Transverse colon (tissue), 4 donors: ENCODE measurements around the gene ADAMTS4. TPM values are rescaled to one million over a fixed set of nuclear protein-coding genes. Genes with fewer than 3 reads are reported as not detected.

Source experiments
- DNase-seq: peaks from one replicate; pipeline ENCODE4 v3.0.0-alpha.2; 2019
- H3K27ac ChIP-seq, 4 donors: fragments of 200-600 bp; sonication (generic); 2 replicates each; pipeline ENCODE4 v1.5.1; 2016 to 2018; ENCODE audit warnings: inconsistent platforms in 4 of 4
- H3K27me3 ChIP-seq: fragments of 200-600 bp; sonication (generic); 2 replicates; pipeline ENCODE4 v1.5.1; 2017; ENCODE audit warnings: inconsistent platforms
- H3K36me3 ChIP-seq, 4 donors: fragments of 200-600 bp; sonication (generic); 2 replicates each; pipeline ENCODE4 v1.5.1; 2017 to 2019; ENCODE audit warnings: inconsistent platforms in 4 of 4
- H3K4me1 ChIP-seq, 4 donors: fragments of 200-600 bp; sonication (generic); 2 replicates each; pipeline ENCODE4 v1.5.1; 2017 to 2020; ENCODE audit warnings: inconsistent platforms in 4 of 4
- H3K4me3 ChIP-seq, 4 donors: fragments of 200-600 bp; sonication (generic); 1 replicate in 1 of 4; 2 replicates in 3 of 4; pipeline versions ENCODE4 v1.5.1 to v1.6.1; 2017 to 2019; ENCODE audit warnings: inconsistent platforms in 4 of 4
- H3K9me3 ChIP-seq, 2 donors: fragments of 200-600 bp; sonication (generic); 2 replicates each; pipeline ENCODE4 v1.5.1; 2017 to 2019; ENCODE audit warnings: inconsistent platforms in 2 of 2
- CTCF ChIP-seq, 5 experiments: fragments of 200-600 bp in 3 of 5; fragments of 450-650 bp in 2 of 5; sonication (generic) in 3 of 5; IDR thresholded peaks; 1 replicate in 2 of 5; 2 replicates in 3 of 5; pipeline ENCODE4 v1.5.1; 2016 to 2017; ENCODE audit warnings: antibody characterized with exemption in 5 of 5, inconsistent platforms in 3 of 5, mild to moderate bottlenecking in 2 of 5, moderate library complexity in 1 of 5
- EP300 ChIP-seq: sonication (generic); formaldehyde crosslinking; IDR thresholded peaks from one replicate; pipeline ENCODE4 v1.6.1; 2017; ENCODE audit warnings: antibody characterized with exemption, low read depth
- POLR2A ChIP-seq: fragments of 450-650 bp; IDR thresholded peaks from one replicate; pipeline ENCODE4 v1.6.1; 2016; ENCODE audit warnings: antibody characterized with exemption, mild to moderate bottlenecking, moderate library complexity
- POLR2AphosphoS5 ChIP-seq, 3 donors: sonication (generic); formaldehyde crosslinking; IDR thresholded peaks; one replicate each; pipeline ENCODE4 v1.6.1; 2016; ENCODE audit warnings: antibody characterized with exemption in 3 of 3
- WGBS, 2 donors: methylation state at CpG; one replicate each; pipeline ENCODE4 v1.1.5; 2018; ENCODE audit warnings: low coverage in 1 of 2; 5-methylcytosine and 5-hydroxymethylcytosine counted together
- in situ Hi-C, 4 donors: fragments of 200-750 bp; cut with MboI; loops; one replicate each; pipeline versions ENCODE4 v1.15.0 to v1.15.1; 2017; ENCODE audit warnings: low sequenced_read_pairs in 3 of 4, low pct_ligation_motif_present in 1 of 4, low pct_unique_long_range_greater_than_20kb in 1 of 4
- intact Hi-C: fragments of 100-400 bp; cut with DNase I; formaldehyde crosslinking; loops from one replicate; pipeline ENCODE4 v1.15.1; 2023; ENCODE audit warnings: low total_unique reads
- total RNA-seq, 4 donors: library from RNA; depleted of rRNA; stranded (reverse); fragments of >200 nt; gene quantifications; one replicate each; pipeline ENCODE4 v1.1.0, GENCODE V29; 2016

ADAMTS4 gene, protein sequence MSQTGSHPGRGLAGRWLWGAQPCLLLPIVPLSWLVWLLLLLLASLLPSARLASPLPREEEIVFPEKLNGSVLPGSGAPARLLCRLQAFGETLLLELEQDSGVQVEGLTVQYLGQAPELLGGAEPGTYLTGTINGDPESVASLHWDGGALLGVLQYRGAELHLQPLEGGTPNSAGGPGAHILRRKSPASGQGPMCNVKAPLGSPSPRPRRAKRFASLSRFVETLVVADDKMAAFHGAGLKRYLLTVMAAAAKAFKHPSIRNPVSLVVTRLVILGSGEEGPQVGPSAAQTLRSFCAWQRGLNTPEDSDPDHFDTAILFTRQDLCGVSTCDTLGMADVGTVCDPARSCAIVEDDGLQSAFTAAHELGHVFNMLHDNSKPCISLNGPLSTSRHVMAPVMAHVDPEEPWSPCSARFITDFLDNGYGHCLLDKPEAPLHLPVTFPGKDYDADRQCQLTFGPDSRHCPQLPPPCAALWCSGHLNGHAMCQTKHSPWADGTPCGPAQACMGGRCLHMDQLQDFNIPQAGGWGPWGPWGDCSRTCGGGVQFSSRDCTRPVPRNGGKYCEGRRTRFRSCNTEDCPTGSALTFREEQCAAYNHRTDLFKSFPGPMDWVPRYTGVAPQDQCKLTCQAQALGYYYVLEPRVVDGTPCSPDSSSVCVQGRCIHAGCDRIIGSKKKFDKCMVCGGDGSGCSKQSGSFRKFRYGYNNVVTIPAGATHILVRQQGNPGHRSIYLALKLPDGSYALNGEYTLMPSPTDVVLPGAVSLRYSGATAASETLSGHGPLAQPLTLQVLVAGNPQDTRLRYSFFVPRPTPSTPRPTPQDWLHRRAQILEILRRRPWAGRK
- 10 to 100 TPM in 2 of 4 donors, 1 to 10 TPM in 2; 1.2 to 34.8 (median 7.2) TPM for total RNA-seq

GRCh38 chr1:161198897-161199431 lies at the start of gene ADAMTS4:
Gene ADAMTS4 (minus strand): TSS chr1:161199054. CDS start chr1:161198627, 427 bp downstream.
- peak; percentile 57 to 84 (median 65) for TF ChIP-seq POLR2AphosphoS5 (IDR thresholded peaks at IDR 0.05)
- TF ChIP-seq CTCF (IDR thresholded peaks at IDR 0.05): no peak
- TF ChIP-seq POLR2A: peak; percentile 57
- in situ Hi-C loops (no loop called here), intact Hi-C loops (no loop called here)
- peaks cover 40 to 63% (median 48%) of the 10 kb centered on the region in 4 donors for H3K4me1 ChIP-seq
- peaks cover 0 to 7% (median 0%) of the 10 kb centered on the region in 4 donors for H3K36me3 ChIP-seq
- no peaks in the 10 kb centered on the region for H3K27me3 ChIP-seq
- peak within 1 kb of the TSS in 3 of 4 donors; percentile 3 to 37 (median 22) for H3K4me3 ChIP-seq
- DNase-seq: peak; percentile 54
- no peaks in the 10 kb centered on the region for H3K9me3 ChIP-seq
- H3K27ac ChIP-seq: peak within 1 kb of the TSS; percentile 90 to 98 (median 94)
- 48 to 72% methylated on average over 3 to 11 of the region's 11 CpGs for WGBS, 2 donors

DNA sequence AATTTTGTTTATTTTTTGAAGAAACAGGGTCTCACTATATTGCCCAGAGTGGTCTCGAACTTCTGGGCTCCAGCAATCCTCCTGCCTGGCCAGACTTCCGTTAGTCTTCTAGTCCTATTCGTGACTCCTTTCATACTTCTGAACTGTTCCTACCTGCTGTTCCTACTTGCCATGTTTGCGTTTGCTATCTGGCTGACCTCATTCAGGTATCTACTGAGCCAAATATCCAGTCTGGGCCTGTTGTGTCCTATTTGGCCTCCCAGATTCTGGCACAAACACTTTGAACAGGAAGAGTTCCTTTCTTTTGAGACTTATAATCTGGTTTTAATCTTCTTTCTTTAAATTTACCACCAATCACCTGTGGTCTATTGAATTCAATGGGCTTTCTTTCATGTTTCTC lies 46.0 kb upstream of the ADAMTS4 start:
- H3K27me3 ChIP-seq: no peaks in the 10 kb centered on the region
- WGBS, 2 donors: 45 to 86% methylated on average over 2 to 4 of the region's 4 CpGs
- H3K9me3 ChIP-seq: no peaks in the 10 kb centered on the region
- in situ Hi-C loops (no loop called here), intact Hi-C loops (no loop called here)
- no peak overlapping the region for H3K4me3 ChIP-seq
- TF ChIP-seq EP300 (no peak), POLR2A (no peak), CTCF (IDR thresholded peaks at IDR 0.05) (no peak), POLR2AphosphoS5 (IDR thresholded peaks at IDR 0.05) (no peak)
- no peaks in the 10 kb centered on the region for H3K36me3 ChIP-seq
- H3K4me1 ChIP-seq: no peaks in the 10 kb centered on the region
- DNase-seq: no peak
- H3K27ac ChIP-seq: no peak overlapping the region

GRCh38 chr1:161242313-161242712 lies 43.5 kb upstream of the ADAMTS4 start:
- 57 to 71% methylated on average over 2 of the region's 2 CpGs for WGBS, 2 donors
- no peaks in the 10 kb centered on the region for H3K4me1 ChIP-seq
- no peaks in the 10 kb centered on the region for H3K27me3 ChIP-seq
- no peak for TF ChIP-seq EP300
- no peak for TF ChIP-seq CTCF (IDR thresholded peaks at IDR 0.05)
- no peak for TF ChIP-seq POLR2A
- no peak for TF ChIP-seq POLR2AphosphoS5 (IDR thresholded peaks at IDR 0.05)
- in situ Hi-C loops (no loop called here), intact Hi-C loops (no loop called here)
- no peak overlapping the region for H3K4me3 ChIP-seq
- DNase-seq: no peak
- H3K36me3 ChIP-seq: no peaks in the 10 kb centered on the region
- H3K9me3 ChIP-seq: no peaks in the 10 kb centered on the region
- no peak overlapping the region for H3K27ac ChIP-seq

GRCh38 chr1:161241682-161242081 lies 42.8 kb upstream of the ADAMTS4 start:
- no peak overlapping the region for H3K4me3 ChIP-seq
- H3K36me3 ChIP-seq: no peaks in the 10 kb centered on the region
- no peak for DNase-seq
- intact Hi-C loops: no loop called here
- H3K4me1 ChIP-seq: no peaks in the 10 kb centered on the region
- H3K27ac ChIP-seq: no peak overlapping the region
- TF ChIP-seq POLR2AphosphoS5 (IDR thresholded peaks at IDR 0.05): no peak
- no peak for TF ChIP-seq EP300
- no peak for TF ChIP-seq CTCF (IDR thresholded peaks at IDR 0.05)
- no peak for TF ChIP-seq POLR2A
- no peaks in the 10 kb centered on the region for H3K27me3 ChIP-seq
- H3K9me3 ChIP-seq: no peaks in the 10 kb centered on the region
- WGBS, 2 donors: 88% methylated on average over 3 of the region's 3 CpGs; no CpG with 5 or more reads in 1 of the 2 donors
- in situ Hi-C loops: no loop called here
